Kidney (tissue), 14 donors: Measurements from ENCODE around the gene FSTL1. TPM values are rescaled to one million over a fixed set of nuclear protein-coding genes. Genes with fewer than 3 reads are reported as not detected.
"Not testable (repeated sequence)": the region's sequence is repeated elsewhere in the genome, so short reads cannot be mapped to it uniquely, and the experiment has no call there.

ENCODE experiments used
- DNase-seq, 5 donors: peaks; one replicate each; pipeline ENCODE4 v3.0.0-alpha.2; 2013 to 2020
- FAIRE-seq: peaks from 2 replicates; lab custom pipeline; 2012; peaks lifted over from hg19 to GRCh38; lab: Jason Lieb, UNC
- H3K27ac ChIP-seq, 2 donors: one replicate each; pipeline ENCODE4 v1.7.0; 2013; ENCODE audit warnings: low read depth in 2 of 2, low read length in 2 of 2, inconsistent platforms in 1 of 2
- H3K27me3 ChIP-seq: one replicate; pipeline ENCODE4 v1.7.1; 2013; ENCODE audit warnings: low read length, inconsistent platforms; ENCODE audit not compliant: control insufficient read depth, insufficient read depth
- H3K36me3 ChIP-seq, 3 donors: one replicate each; pipeline versions ENCODE4 v1.7.0 to v1.7.1; 2013; ENCODE audit warnings: low read length in 3 of 3, control low read depth in 1 of 3, inconsistent platforms in 1 of 3; ENCODE audit not compliant: insufficient read depth in 3 of 3, control insufficient read depth in 2 of 3
- H3K4me1 ChIP-seq, 3 donors: one replicate each; pipeline versions ENCODE4 v1.7.0 to v1.7.1; 2013; ENCODE audit warnings: low read length in 3 of 3, inconsistent platforms in 1 of 3, low read depth in 1 of 3; ENCODE audit not compliant: control insufficient read depth in 2 of 3, insufficient read depth in 2 of 3
- H3K4me3 ChIP-seq, 3 donors: one replicate each; pipeline versions ENCODE4 v1.7.0 to v1.8.1; 2013; ENCODE audit warnings: low read length in 3 of 3, control low read depth in 1 of 3, inconsistent platforms in 1 of 3
- H3K9ac ChIP-seq, 3 donors: one replicate each; pipeline versions ENCODE4 v1.7.0 to v1.7.1; 2013; ENCODE audit warnings: low read length in 3 of 3, control low read depth in 1 of 3, inconsistent platforms in 1 of 3
- H3K9me3 ChIP-seq, 3 donors: one replicate each; pipeline versions ENCODE4 v1.7.0 to v1.7.1; 2013; ENCODE audit warnings: low read length in 3 of 3, control low read depth in 1 of 3, inconsistent platforms in 1 of 3; ENCODE audit not compliant: control insufficient read depth in 2 of 3, insufficient read depth in 1 of 3
- intact Hi-C: fragments of 100-400 bp; cut with DNase I; formaldehyde crosslinking; loops from one replicate; pipeline ENCODE4 v1.11.1; 2022
- polyA plus RNA-seq: library from polyadenylated mRNA; stranded (reverse); fragments of 350-450 nt; fragmentation: Illumina TruSeq; extraction: RNeasy Lipid Tissue Mini Kit (QIAGEN cat#74804); gene quantifications from one replicate; pipeline ENCODE4 v1.2.3, GENCODE V29; 2014; ENCODE audit warnings: low read depth, low replicate concordance; ENCODE audit not compliant: insufficient read depth
- total RNA-seq: library from RNA; stranded (reverse); fragmentation: NEBNext Ultra II Directional; extraction: Animal tissue kit (Norgen Biotek cat#: 25700); gene quantifications from one replicate; pipeline ENCODE4 v1.2.1, GENCODE V29; 2021
- TF ChIP-seq, protein P1 (sequence below): IDR thresholded peaks from 3 replicates; pipeline ENCODE4 v1.5.1; 2012; ENCODE audit warnings: mild to moderate bottlenecking, moderate library complexity, borderline replicate concordance; ENCODE audit not compliant: insufficient read depth; ENCODE audit errors: extremely low read depth
- donor health status: control.
- donor health status: control.
- donor health status: control.
- donor health status: control.
- donor health status: control.
- donor health status: DM: yes; HTN: yes; CAD: no.
- donor health status: Normal renal cell carcinoma (clear cell type).

The FSTL1 gene
- total and polyA plus RNA-seq, 2 donors from 2014 or later, result 31.1 to 193 TPM

GRCh38 chr3:120381503-120381902 lies 69.3 kb downstream of the FSTL1 start:
- H3K4me1 ChIP-seq, result no peaks in the 10 kb centered on the region
- H3K27me3 ChIP-seq, result no peaks in the 10 kb centered on the region
- TF ChIP-seq, protein P1, sequence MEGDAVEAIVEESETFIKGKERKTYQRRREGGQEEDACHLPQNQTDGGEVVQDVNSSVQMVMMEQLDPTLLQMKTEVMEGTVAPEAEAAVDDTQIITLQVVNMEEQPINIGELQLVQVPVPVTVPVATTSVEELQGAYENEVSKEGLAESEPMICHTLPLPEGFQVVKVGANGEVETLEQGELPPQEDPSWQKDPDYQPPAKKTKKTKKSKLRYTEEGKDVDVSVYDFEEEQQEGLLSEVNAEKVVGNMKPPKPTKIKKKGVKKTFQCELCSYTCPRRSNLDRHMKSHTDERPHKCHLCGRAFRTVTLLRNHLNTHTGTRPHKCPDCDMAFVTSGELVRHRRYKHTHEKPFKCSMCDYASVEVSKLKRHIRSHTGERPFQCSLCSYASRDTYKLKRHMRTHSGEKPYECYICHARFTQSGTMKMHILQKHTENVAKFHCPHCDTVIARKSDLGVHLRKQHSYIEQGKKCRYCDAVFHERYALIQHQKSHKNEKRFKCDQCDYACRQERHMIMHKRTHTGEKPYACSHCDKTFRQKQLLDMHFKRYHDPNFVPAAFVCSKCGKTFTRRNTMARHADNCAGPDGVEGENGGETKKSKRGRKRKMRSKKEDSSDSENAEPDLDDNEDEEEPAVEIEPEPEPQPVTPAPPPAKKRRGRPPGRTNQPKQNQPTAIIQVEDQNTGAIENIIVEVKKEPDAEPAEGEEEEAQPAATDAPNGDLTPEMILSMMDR, result no peak
- H3K9ac ChIP-seq, result no peak overlapping the region
- FAIRE-seq (no peak), DNase-seq (no peak)
- no peaks in the 10 kb centered on the region for H3K36me3 ChIP-seq
- H3K27ac ChIP-seq, result no peak overlapping the region
- H3K9me3 ChIP-seq, result no peaks in the 10 kb centered on the region
- intact Hi-C loops, result no loop called here
- H3K4me3 ChIP-seq, result no peak overlapping the region

GRCh38 chr3:120377948-120378347 lies 72.8 kb downstream of the FSTL1 start:
- DNase-seq, H3K36me3 ChIP-seq, H3K27me3 ChIP-seq, H3K4me3 ChIP-seq, H3K4me1 ChIP-seq, intact Hi-C loops, H3K9ac ChIP-seq, H3K27ac ChIP-seq, H3K9me3 ChIP-seq, FAIRE-seq: not testable (repeated sequence)

DNA sequence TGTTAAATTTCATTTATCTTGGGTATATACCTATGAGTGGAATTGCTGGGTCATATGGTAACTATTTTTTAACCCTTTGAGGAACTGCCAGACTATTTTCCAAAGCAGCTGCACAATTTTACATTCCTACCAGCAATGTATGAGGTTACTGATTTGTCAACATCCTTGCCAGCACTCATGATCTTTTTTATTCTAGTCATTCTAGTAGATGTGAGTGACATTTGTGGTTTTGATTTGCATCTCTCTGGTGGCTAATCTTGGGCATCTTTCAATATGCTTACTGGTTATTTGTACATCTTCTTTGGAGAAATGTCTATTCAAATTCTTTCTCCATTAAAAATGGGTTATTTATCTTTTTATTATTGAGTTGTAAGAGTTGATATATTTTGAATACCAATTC lies 80.3 kb downstream of the FSTL1 start:
- H3K4me1 ChIP-seq, result peaks cover 0 to 13% (median 0%) of the 10 kb centered on the region in 3 donors
- no peaks in the 10 kb centered on the region for H3K27me3 ChIP-seq
- FAIRE-seq, result no peak
- H3K36me3 ChIP-seq, result no peaks in the 10 kb centered on the region
- TF ChIP-seq, protein P1, result no peak
- no peak for DNase-seq
- H3K27ac ChIP-seq, result no peak overlapping the region
- intact Hi-C loops, result no loop called here
- H3K9me3 ChIP-seq, result no peaks in the 10 kb centered on the region
- no peak overlapping the region for H3K9ac ChIP-seq
- H3K4me3 ChIP-seq, result no peak overlapping the region

DNA sequence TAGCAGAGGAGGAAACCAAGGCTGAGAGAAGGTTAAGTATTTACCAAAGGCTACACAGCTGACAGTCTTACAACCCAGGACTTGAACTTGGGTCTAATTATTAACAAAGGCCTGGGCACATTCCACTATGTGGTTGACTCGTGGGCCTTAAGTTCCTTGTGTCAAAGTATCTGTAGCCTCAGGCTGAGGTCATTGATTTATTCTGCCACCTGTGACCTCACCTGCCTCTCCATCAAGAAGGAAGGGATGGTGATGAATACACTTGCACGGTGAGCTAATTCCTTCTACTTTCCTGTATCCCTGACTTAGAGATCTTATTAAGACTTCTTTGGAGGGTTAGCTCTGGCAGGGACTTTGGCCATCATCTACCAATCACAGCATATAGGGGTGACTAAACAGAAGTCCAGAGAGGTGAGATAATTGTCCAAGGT lies 81.7 kb downstream of the FSTL1 start:
- no peak for FAIRE-seq
- intact Hi-C loops, result no loop called here
- Histone ChIP-seq H3K4me3 (no peak overlapping the region), H3K36me3 (no peaks in the 10 kb centered on the region), H3K27ac (peak overlapping the region in 1 of 2 donors; percentile 7), H3K9me3 (no peaks in the 10 kb centered on the region), H3K4me1 (peaks cover 0 to 16% (median 0%) of the 10 kb centered on the region in 3 donors), H3K9ac (no peak overlapping the region), H3K27me3 (no peaks in the 10 kb centered on the region)
- peak in 1 of 5 donors; percentile 36 for DNase-seq
- TF ChIP-seq, protein P1, result no peak
